Measurements from ENCODE around the gene ABCB10. TPM values are rescaled to one million over a fixed set of nuclear protein-coding genes. Genes with fewer than 3 reads are reported as not detected.

ABCB10 gene
- total and polyA plus RNA-seq, 2 donors (not counting 1 experiment from before 2014, with no cell fraction given), result 11.3 to 14.9 TPM

- TF ChIP-seq CTCF (conservative IDR thresholded peaks at IDR 0.05 in 1 of 2, IDR thresholded peaks at IDR 0.05 in 1 of 2; ENCODE audit: low read depth in 1 of 2, low read length in 2 of 2), result no peak
- TF ChIP-seq EZH2 (IDR thresholded peaks at IDR 0.05; ENCODE audit: low read length, missing control alignments), result no peak
- Histone ChIP-seq H3K36me3 (ENCODE audit: control insufficient read depth, insufficient read depth, low read length) (peaks cover 6% of the 10 kb centered on the region), H3K4me3 (replicated peaks in 1 of 4; ENCODE audit: control extremely low read depth in 1 of 4, insufficient read depth in 1 of 4, low read depth in 3 of 4, low read length in 4 of 4) (no peak overlapping the region), H3K27ac (ENCODE audit: insufficient read depth, low read length) (no peak overlapping the region), H2AFZ (ENCODE audit: low read length) (no peak overlapping the region), H3K9ac (ENCODE audit: insufficient read depth, low read length) (no peak overlapping the region), H4K20me1 (ENCODE audit: control insufficient read depth, extremely low read depth, insufficient read depth, low read length) (no peaks in the 10 kb centered on the region), H3K9me3 (ENCODE audit: control insufficient read depth, insufficient read depth, low read depth, low read length) (no peaks in the 10 kb centered on the region), H3K4me1 (ENCODE audit: control insufficient read depth, extremely low read depth, insufficient read depth, low read length) (no peaks in the 10 kb centered on the region), H3K79me2 (ENCODE audit: control insufficient read depth, insufficient read depth, low read length) (no peaks in the 10 kb centered on the region), H3K4me2 (ENCODE audit: extremely low read depth, insufficient read depth, low read length) (no peak overlapping the region), H3K27me3 (ENCODE audit: control insufficient read depth, insufficient read depth, low read length) (no peaks in the 10 kb centered on the region)
- no peak for DNase-seq (ENCODE audit: low read depth in 2 of 2)
Observed at GRCh38 chr1:229466887-229467286, 91.6 kb downstream of the ABCB10 start.

Other genes with a start within 250 kb of the ABCB10 start
- 5.4 and 6.9 TPM in 2 replicates for gene CCSAP, start 215.7 kb downstream of the ABCB10 start, total RNA-seq
- gene CCSAP, start 215.7 kb downstream of the ABCB10 start, polyA plus RNA-seq, result 4.3 and 4.4 TPM in 2 replicates
- gene ACTA1, start 124.6 kb downstream of the ABCB10 start, total RNA-seq, result not detected in 2 replicates
- gene ACTA1, start 124.6 kb downstream of the ABCB10 start, polyA plus RNA-seq, result 0.06 TPM in 1 of 2 replicates, not detected in the other
- 31.9 and 35.2 TPM in 2 replicates for gene NUP133, start 50.4 kb downstream of the ABCB10 start, total RNA-seq
- gene NUP133, start 50.4 kb downstream of the ABCB10 start, polyA plus RNA-seq, result 18.0 and 20.8 TPM in 2 replicates
- gene TAF5L, start 67.4 kb upstream of the ABCB10 start, total RNA-seq, result 13.6 and 17.3 TPM in 2 replicates
- gene TAF5L, start 67.4 kb upstream of the ABCB10 start, polyA plus RNA-seq, result 18.6 and 23.7 TPM in 2 replicates
- gene URB2, start 67.5 kb upstream of the ABCB10 start, total RNA-seq, result 8.7 and 8.8 TPM in 2 replicates
- gene URB2, start 67.5 kb upstream of the ABCB10 start, polyA plus RNA-seq, result 5.2 and 9.2 TPM in 2 replicates

All from fibroblast of lung (primary cell).